Umbilical cord (tissue), 2 donors: ENCODE data around the gene TWIST1. TPM values are rescaled to one million over a fixed set of nuclear protein-coding genes. Genes with fewer than 3 reads are reported as not detected.
A peak's percentile ranks its signal among the peaks of the same experiment; 100 is the strongest.

Experiments
- DNase-seq: peaks from one replicate; pipeline ENCODE4 v3.0.0-alpha.2; 2015; ENCODE audit warnings: low spot score
- total RNA-seq: library from RNA; depleted of rRNA; stranded (reverse); fragments of >200 nt; gene quantifications from one replicate; pipeline ENCODE4 v1.2.3, GENCODE V29; 2014; ENCODE audit warnings: low replicate concordance; ENCODE audit not compliant: insufficient read depth

TWIST1 gene
- total RNA-seq, 1 donor from 2014 or later: 51.5 TPM

GRCh38 chr7:19113855-19114550 is 3.4 kb downstream of the TWIST1 start:
- no peak for DNase-seq

DNA sequence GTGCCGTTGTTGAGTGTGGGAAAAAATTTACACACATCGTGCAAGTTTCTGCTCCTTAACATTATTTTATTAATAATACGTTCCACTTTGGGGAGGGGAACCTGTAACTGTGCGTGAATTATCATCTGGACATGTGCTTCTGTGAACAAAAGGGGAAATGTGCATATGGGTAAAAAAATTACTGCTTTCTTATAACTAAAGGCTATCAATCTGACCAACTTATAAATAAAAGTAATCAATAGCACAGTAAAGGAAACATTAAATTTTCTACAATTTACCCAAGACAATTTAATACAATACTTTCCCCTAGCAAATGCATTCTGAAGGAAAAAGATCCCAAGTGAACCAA is 4.5 kb downstream of the TWIST1 start:
- DNase-seq: no peak

DNA sequence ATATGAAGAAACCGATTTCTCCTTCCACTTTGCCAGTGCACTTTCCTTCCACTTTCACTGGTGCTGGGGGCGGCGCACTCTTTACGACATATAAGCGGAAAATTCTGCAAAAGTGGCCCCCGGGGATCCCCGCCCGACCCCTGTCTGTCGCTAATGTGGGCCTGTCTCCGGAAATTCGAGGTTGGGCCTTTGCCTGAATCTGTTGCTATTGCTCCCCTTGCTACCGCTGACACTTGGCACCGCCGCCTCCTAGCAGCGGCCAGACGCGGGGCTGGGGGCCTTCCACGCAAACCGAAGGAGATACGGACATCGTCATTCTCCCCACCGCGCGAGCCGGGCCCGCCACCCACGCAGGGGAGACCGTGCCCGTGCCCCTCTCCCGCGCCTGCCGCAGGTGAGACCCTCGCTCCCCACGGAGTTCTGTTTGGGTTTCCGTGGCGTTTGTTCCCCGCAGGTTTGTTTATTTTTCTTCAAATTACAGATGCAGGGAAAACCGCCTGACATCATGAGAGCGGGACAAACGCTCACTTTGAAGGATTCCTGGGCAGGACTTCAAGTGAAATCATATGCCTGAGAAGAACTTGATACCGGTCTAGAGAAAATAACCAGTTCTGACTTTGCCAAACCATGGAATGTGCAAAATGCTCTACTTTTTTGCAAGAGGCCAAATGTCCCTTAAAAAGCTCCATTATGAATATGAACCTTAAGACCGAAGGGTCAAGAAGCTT is 5.0 kb downstream of the TWIST1 start:
- DNase-seq: peak; percentile 46

DNA sequence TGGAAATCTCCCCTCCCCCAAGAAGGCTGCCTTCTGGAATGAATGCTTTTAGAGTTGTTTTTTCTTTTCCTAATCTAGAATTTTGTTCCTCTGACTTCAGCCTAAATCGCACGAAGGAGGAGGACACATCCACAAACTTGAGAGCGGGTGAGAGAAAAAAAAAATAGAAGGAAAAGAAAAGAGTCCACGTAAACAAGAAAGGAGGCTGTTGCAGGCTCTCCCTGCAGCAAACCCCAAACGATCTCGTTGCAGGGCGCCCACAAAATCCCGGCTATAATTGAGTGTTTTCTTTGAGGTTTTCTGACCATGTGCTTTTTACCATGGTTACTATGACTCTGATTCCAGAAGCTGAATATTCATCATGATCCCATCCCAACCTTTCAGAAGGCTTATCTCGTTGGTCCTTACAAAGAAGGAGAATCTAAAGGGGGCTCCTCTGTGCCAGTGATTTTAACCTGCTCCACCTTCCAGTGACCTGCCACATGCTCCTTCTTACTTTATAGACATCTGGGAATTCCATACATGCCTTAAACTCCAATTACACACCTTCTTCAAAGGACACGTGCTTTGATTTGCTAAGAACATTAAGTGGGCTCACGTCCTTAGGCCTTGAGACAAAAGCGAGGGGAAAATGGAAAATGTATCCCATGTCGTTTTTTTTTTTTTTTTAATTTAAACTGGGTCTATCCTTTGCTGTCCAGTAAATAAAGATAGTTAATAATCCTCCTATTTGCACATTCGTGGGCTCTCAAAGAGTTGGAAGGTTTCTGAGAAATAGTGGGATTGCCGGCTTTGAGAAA is 5.8 kb downstream of the TWIST1 start:
- DNase-seq: no peak

- DNase-seq: no peak
Observed at GRCh38 chr7:19110776-19111175, 6.7 kb downstream of the TWIST1 start.

- DNase-seq: no peak
Observed at GRCh38 chr7:19110026-19110730, 7.3 kb downstream of the TWIST1 start.

DNA sequence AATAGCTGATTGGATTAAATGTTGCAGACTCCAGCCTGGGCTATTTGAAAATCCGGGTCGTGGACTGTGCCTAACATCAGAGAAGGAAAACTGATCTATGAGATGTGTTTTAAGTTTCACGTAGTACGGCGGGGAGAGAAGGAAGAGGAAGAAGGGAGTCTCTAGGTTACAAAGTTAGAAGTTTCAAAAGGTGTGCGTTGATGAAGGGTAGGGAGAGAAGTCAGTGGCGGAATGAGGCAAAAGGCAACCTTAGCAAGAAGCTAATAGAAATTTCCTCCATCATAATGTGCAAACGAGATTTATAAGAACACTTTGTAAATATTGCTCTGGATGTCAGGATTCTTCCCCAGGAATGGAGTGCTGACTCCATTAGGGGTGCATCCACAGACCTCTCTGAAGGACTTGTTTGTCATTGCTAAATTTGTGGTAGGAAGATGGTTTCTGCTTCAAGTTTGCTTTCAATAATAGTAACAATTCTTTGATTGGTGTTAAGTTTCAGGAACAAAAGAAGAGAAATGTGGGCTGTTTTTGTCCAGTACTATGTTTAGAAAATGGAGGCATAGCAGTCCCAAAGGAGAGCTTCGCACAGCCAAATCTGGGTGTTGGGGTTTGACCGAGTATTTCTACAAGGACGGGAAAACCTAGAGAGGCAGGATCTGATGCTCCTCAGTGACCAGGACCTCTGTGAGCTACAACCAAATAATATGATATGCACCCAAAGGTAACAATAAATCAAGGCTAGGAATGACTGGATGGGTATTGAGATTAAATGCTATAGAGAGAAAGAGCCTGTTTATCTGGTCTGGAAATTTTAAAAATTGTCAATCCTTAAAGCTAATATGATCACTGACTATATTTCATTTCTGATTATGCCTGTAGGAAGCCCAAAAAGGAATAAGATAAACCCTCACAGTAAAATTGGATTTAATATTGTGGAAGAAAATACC is 8.2 kb downstream of the TWIST1 start:
- DNase-seq: no peak

- peak; percentile 85 for DNase-seq
Observed at GRCh38 chr7:19107356-19108146, 9.9 kb downstream of the TWIST1 start.

DNA sequence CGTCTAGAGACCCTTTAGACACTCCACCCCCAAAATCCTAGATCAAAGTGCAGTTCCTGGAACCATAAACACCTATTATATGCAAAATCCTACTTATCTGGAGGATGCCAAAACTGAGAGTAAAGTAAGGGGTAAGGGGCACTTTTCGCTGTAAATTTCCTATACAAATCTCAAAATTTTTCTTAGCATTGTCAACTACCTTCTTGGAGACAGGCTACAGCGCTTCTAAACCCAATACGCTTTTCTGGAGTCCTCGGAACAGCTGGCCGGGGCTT is 10.4 kb downstream of the TWIST1 start:
- no peak for DNase-seq

- peak; percentile 52 for DNase-seq
Observed at GRCh38 chr7:19106241-19107080, 11.0 kb downstream of the TWIST1 start.

DNA sequence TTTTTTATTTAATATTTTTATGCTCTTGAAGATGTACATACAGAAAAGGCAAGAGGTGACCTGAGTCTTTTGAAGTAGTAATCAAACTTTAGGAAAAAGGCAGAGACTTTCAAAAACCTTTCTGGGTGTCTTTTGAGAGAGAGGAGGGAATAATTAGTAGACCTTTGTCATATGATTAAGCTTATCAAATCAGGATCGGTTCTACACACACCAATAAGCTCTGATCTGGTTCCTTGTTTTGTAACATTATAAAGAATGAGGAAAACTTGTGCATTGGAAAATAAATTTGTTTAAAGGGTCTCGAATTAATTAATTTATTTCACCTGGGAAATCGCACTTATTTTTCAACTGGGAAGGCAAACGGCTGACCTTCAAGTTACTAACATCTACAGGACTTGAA is 11.9 kb downstream of the TWIST1 start:
- DNase-seq: no peak

GRCh38 chr7:19104811-19105210 is 12.6 kb downstream of the TWIST1 start:
- no peak for DNase-seq

- no peak for DNase-seq
Observed at GRCh38 chr7:19102884-19103283, 14.6 kb downstream of the TWIST1 start.

DNA sequence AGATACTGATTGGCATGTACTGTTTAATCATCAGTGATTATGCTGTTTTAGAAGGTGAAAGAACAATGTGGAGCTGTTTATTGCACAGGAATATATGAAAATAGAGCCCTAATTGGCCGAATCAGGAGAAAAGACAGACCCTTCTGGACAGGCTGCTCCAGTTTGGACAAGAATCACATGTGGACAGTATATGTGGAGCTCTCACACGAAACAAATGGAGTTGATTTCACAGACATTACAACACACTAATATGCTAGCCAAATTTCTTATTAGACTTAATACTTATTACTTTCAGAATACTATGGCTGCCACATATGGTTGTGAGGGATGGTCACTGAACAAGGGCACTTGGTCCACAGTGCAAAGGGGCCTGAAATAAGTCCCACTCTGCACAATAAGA is 15.5 kb downstream of the TWIST1 start:
- DNase-seq: no peak

DNA sequence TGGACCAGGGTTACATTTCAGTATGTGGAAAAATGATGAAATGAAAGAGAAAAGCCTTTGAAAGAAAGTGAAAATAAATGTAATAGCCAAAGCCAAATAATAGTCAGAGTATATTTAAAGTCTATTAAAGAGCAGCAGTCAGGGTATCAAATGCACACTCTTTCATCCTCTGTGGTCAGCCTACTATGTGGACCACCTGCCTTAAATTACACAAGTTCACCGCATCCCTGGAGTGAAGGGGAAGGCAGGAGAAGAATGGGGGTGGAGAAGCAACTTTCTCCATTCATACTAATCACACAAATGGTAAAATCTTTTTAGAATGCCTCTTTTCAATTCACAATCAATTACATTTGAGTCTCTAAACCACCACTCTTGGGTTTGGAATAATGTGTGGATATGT is 16.0 kb downstream of the TWIST1 start:
- no peak for DNase-seq

DNA sequence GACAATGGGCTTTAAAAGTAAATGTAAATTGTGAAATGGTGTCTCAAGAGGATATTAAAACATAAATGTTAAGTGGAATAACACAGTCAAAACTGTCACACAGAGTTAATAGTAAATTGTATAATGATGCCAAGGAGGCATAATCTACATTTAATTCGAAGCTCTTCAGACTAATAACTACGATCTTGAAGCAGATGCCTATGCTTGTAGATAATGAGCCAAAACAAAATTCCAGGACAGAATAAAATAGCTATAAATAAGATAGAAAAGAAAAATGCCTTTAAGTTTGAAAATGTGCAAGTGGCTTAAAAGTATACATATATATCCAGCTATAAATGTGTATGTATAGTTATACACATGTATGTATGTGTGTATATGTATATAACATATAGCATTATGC is 17.5 kb downstream of the TWIST1 start:
- DNase-seq: no peak

- no peak for DNase-seq
Observed at GRCh38 chr7:19099194-19099593, 18.2 kb downstream of the TWIST1 start.

GRCh38 chr7:19098510-19098909 is 18.9 kb downstream of the TWIST1 start:
- DNase-seq: no peak
